Trophoblast cell (in vitro differentiated cells and primary cell): Measurements from ENCODE around the gene ADCY5.

Experiments used
- DNase-seq, 2 donors: peaks; one replicate each; pipeline ENCODE4 v3.0.0-alpha.2; 2016
- H2AFZ ChIP-seq: 2 replicates; pipeline ENCODE4 v1.6.1; 2013; ENCODE audit warnings: low read length, moderate library complexity, mild to moderate bottlenecking; ENCODE audit not compliant: insufficient read depth, poor library complexity
- H2AK5ac ChIP-seq: 2 replicates; pipeline ENCODE4 v1.6.1; 2013; ENCODE audit warnings: mild to moderate bottlenecking, low read length
- H2BK120ac ChIP-seq: 2 replicates; pipeline ENCODE4 v1.6.1; 2013; ENCODE audit warnings: low read length, mild to moderate bottlenecking, moderate library complexity; ENCODE audit not compliant: insufficient read depth, poor library complexity
- H2BK12ac ChIP-seq: 2 replicates; pipeline ENCODE4 v1.6.1; 2013; ENCODE audit warnings: mild to moderate bottlenecking, low read length, moderate library complexity
- H2BK5ac ChIP-seq: 2 replicates; pipeline ENCODE4 v1.6.1; 2013; ENCODE audit warnings: low read length, low read depth, moderate library complexity, mild to moderate bottlenecking; ENCODE audit not compliant: poor library complexity
- H3K14ac ChIP-seq: 2 replicates; pipeline ENCODE4 v1.6.1; 2013; ENCODE audit warnings: mild to moderate bottlenecking, low read length
- H3K18ac ChIP-seq: 2 replicates; pipeline ENCODE4 v1.6.1; 2013; ENCODE audit warnings: mild to moderate bottlenecking, low read length
- H3K23ac ChIP-seq: 2 replicates; pipeline ENCODE4 v1.6.1; 2013; ENCODE audit warnings: low read length
- H3K27ac ChIP-seq: 2 replicates; pipeline ENCODE4 v1.5.1; 2013; ENCODE audit warnings: low read depth, mild to moderate bottlenecking, inconsistent platforms, low read length, moderate library complexity
- H3K27me3 ChIP-seq: 2 replicates; pipeline ENCODE4 v1.6.1; 2013; ENCODE audit warnings: inconsistent platforms, mild to moderate bottlenecking, low read length, moderate library complexity; ENCODE audit not compliant: insufficient read depth
- H3K36me3 ChIP-seq, 2 experiments: 1 replicate in 1 of 2; 2 replicates in 1 of 2; pipeline ENCODE4 v1.6.1; 2013; ENCODE audit warnings: low read length in 2 of 2, mild to moderate bottlenecking in 2 of 2, moderate library complexity in 1 of 2; ENCODE audit not compliant: insufficient read depth in 2 of 2, control insufficient read depth in 1 of 2
- H3K4ac ChIP-seq: 2 replicates; pipeline ENCODE4 v1.6.1; 2013; ENCODE audit warnings: low read depth, mild to moderate bottlenecking, low read length, moderate library complexity
- H3K4me1 ChIP-seq, 2 experiments: 1 replicate in 1 of 2; 2 replicates in 1 of 2; pipeline ENCODE4 v1.6.1; 2013; ENCODE audit warnings: low read length in 2 of 2, mild to moderate bottlenecking in 2 of 2, moderate library complexity in 1 of 2; ENCODE audit not compliant: insufficient read depth in 2 of 2, control insufficient read depth in 1 of 2
- H3K4me2 ChIP-seq: 2 replicates; pipeline ENCODE4 v1.6.1; 2013; ENCODE audit warnings: inconsistent platforms, mild to moderate bottlenecking, low read length, moderate library complexity
- H3K4me3 ChIP-seq: 2 replicates; pipeline ENCODE4 v1.5.1; 2013; ENCODE audit warnings: mild to moderate bottlenecking, low read depth, low read length, inconsistent platforms
- H3K79me1 ChIP-seq: one replicate; pipeline ENCODE4 v1.6.1; 2013; ENCODE audit warnings: low read length
- H3K79me2 ChIP-seq: 2 replicates; pipeline ENCODE4 v1.6.1; 2013; ENCODE audit warnings: low read length, mild to moderate bottlenecking; ENCODE audit not compliant: control insufficient read depth, insufficient read depth, poor library complexity
- H3K9ac ChIP-seq: 2 replicates; pipeline ENCODE4 v1.6.1; 2013; ENCODE audit warnings: mild to moderate bottlenecking, low read length
- H3K9me3 ChIP-seq: 2 replicates; pipeline ENCODE4 v1.6.1; 2013; ENCODE audit warnings: low read depth, mild to moderate bottlenecking, control low read depth, inconsistent platforms, low read length; ENCODE audit not compliant: insufficient read depth
- H4K12ac ChIP-seq: 2 replicates; pipeline ENCODE4 v1.6.1; 2013; ENCODE audit warnings: low read depth, mild to moderate bottlenecking, low read length, moderate library complexity
- H4K8ac ChIP-seq: 2 replicates; pipeline ENCODE4 v1.6.1; 2013; ENCODE audit warnings: low read depth, mild to moderate bottlenecking, low read length, moderate library complexity
- H4K91ac ChIP-seq: one replicate; pipeline ENCODE4 v1.6.1; 2013; ENCODE audit warnings: low read depth, mild to moderate bottlenecking, low read length, moderate library complexity
- WGBS: extraction: QIAGEN DNeasy Blood & Tissue Kit; methylation state at CpG from one replicate; pipeline ENCODE4 v1.1.7; 2013; ENCODE audit warnings: missing lambda C conversion rate; ENCODE audit not compliant: insufficient read length, insufficient coverage; ENCODE audit errors: extremely low coverage; 5-methylcytosine and 5-hydroxymethylcytosine counted together

ADCY5 gene

GRCh38 chr3:123471106-123471505, 22.2 kb upstream of the ADCY5 start:
- H2BK12ac ChIP-seq: no peak overlapping the region
- H3K4me2 ChIP-seq: no peak overlapping the region
- no peak overlapping the region for H3K4me3 ChIP-seq
- H3K27me3 ChIP-seq: no peaks in the 10 kb centered on the region
- H3K18ac ChIP-seq: no peak overlapping the region
- no peak overlapping the region for H3K23ac ChIP-seq
- no peak overlapping the region for H3K14ac ChIP-seq
- no CpG with 5 or more reads among the region's 5 CpGs for WGBS
- H4K12ac ChIP-seq: no peak overlapping the region
- no peak overlapping the region for H3K9ac ChIP-seq
- no peaks in the 10 kb centered on the region for H3K4me1 ChIP-seq
- no peak overlapping the region for H2BK5ac ChIP-seq
- H3K36me3 ChIP-seq: no peaks in the 10 kb centered on the region
- no peak overlapping the region for H3K4ac ChIP-seq
- no peak for DNase-seq
- H2AK5ac ChIP-seq: no peak overlapping the region
- no peak overlapping the region for H2AFZ ChIP-seq
- H3K79me1 ChIP-seq: no peaks in the 10 kb centered on the region
- H4K8ac ChIP-seq: no peak overlapping the region
- H3K9me3 ChIP-seq: peaks cover 2% of the 10 kb centered on the region
- no peak overlapping the region for H4K91ac ChIP-seq
- H3K79me2 ChIP-seq: no peaks in the 10 kb centered on the region
- no peak overlapping the region for H2BK120ac ChIP-seq
- no peak overlapping the region for H3K27ac ChIP-seq

GRCh38 chr3:123469323-123469995, 20.6 kb upstream of the ADCY5 start:
- Histone ChIP-seq H4K91ac (no peak overlapping the region), H3K4ac (no peak overlapping the region), H2BK12ac (no peak overlapping the region), H2AFZ (no peak overlapping the region), H3K4me2 (no peak overlapping the region), H3K36me3 (no peaks in the 10 kb centered on the region), H4K8ac (no peak overlapping the region), H3K9ac (no peak overlapping the region), H4K12ac (no peak overlapping the region), H3K79me1 (no peaks in the 10 kb centered on the region), H3K79me2 (no peaks in the 10 kb centered on the region), H3K23ac (no peak overlapping the region), H3K27ac (no peak overlapping the region), H2AK5ac (no peak overlapping the region), H3K4me3 (no peak overlapping the region), H3K27me3 (no peaks in the 10 kb centered on the region), H3K4me1 (no peaks in the 10 kb centered on the region), H3K9me3 (peaks cover 2% of the 10 kb centered on the region), H3K18ac (no peak overlapping the region), H2BK120ac (no peak overlapping the region), H2BK5ac (no peak overlapping the region), H3K14ac (no peak overlapping the region)
- no CpG with 5 or more reads among the region's 11 CpGs for WGBS
- DNase-seq: no peak

GRCh38 chr3:123467046-123467445, 18.2 kb upstream of the ADCY5 start:
- H3K79me2 ChIP-seq: no peaks in the 10 kb centered on the region
- no peak overlapping the region for H2AK5ac ChIP-seq
- H4K8ac ChIP-seq: no peak overlapping the region
- H3K14ac ChIP-seq: no peak overlapping the region
- H2BK5ac ChIP-seq: no peak overlapping the region
- no peaks in the 10 kb centered on the region for H3K27me3 ChIP-seq
- H3K9ac ChIP-seq: no peak overlapping the region
- no peak overlapping the region for H3K4me3 ChIP-seq
- no peak overlapping the region for H3K4me2 ChIP-seq
- DNase-seq: no peak
- H2BK12ac ChIP-seq: no peak overlapping the region
- no peak overlapping the region for H3K18ac ChIP-seq
- H4K91ac ChIP-seq: no peak overlapping the region
- H3K4ac ChIP-seq: no peak overlapping the region
- no peak overlapping the region for H3K23ac ChIP-seq
- H3K79me1 ChIP-seq: no peaks in the 10 kb centered on the region
- H2BK120ac ChIP-seq: no peak overlapping the region
- H3K27ac ChIP-seq: no peak overlapping the region
- H4K12ac ChIP-seq: no peak overlapping the region
- no CpG with 5 or more reads among the region's 5 CpGs for whole genome bisulfite sequencing
- H2AFZ ChIP-seq: no peak overlapping the region
- no peaks in the 10 kb centered on the region for H3K4me1 ChIP-seq
- no peaks in the 10 kb centered on the region for H3K36me3 ChIP-seq
- no peaks in the 10 kb centered on the region for H3K9me3 ChIP-seq

- Histone ChIP-seq H4K12ac (no peak overlapping the region), H3K4ac (no peak overlapping the region), H4K91ac (no peak overlapping the region), H4K8ac (no peak overlapping the region), H3K79me2 (no peaks in the 10 kb centered on the region), H3K27ac (no peak overlapping the region), H3K18ac (no peak overlapping the region), H2AK5ac (no peak overlapping the region), H3K79me1 (no peaks in the 10 kb centered on the region), H2BK5ac (no peak overlapping the region), H3K4me1 (no peaks in the 10 kb centered on the region), H2AFZ (no peak overlapping the region), H3K27me3 (no peaks in the 10 kb centered on the region), H3K9me3 (no peaks in the 10 kb centered on the region), H3K23ac (no peak overlapping the region), H3K9ac (no peak overlapping the region), H3K36me3 (no peaks in the 10 kb centered on the region), H3K4me3 (no peak overlapping the region), H3K4me2 (no peak overlapping the region), H2BK120ac (no peak overlapping the region), H3K14ac (no peak overlapping the region), H2BK12ac (no peak overlapping the region)
- no peak for DNase-seq
- WGBS: no CpG with 5 or more reads among the region's 7 CpGs
These were observed 15.3 kb upstream of the ADCY5 start for GRCh38 chr3:123464211-123464610.
